Uterus (tissue), 4 donors: ENCODE data around the gene NR2F1. TPM values are rescaled to one million over a fixed set of nuclear protein-coding genes. Genes with fewer than 3 reads are reported as not detected.

ENCODE experiments used
- DNase-seq, 2 donors: peaks; one replicate each; pipeline ENCODE4 v3.0.0-alpha.2; 2019 to 2020
- H3K27ac ChIP-seq, 2 donors: fragments of 200-600 bp; sonication (generic); 1 replicate in 1 of 2; 2 replicates in 1 of 2; pipeline ENCODE4 v1.5.1; 2016 to 2018
- H3K27me3 ChIP-seq, 2 donors: fragments of 200-600 bp; sonication (generic); one replicate each; pipeline ENCODE4 v1.5.1; 2018 to 2019; ENCODE audit warnings: control low read depth in 1 of 2
- H3K36me3 ChIP-seq, 2 donors: fragments of 200-600 bp; sonication (generic); one replicate each; pipeline ENCODE4 v1.5.1; 2019; ENCODE audit warnings: control low read depth in 1 of 2
- H3K4me1 ChIP-seq, 2 donors: fragments of 200-600 bp; sonication (generic); one replicate each; pipeline ENCODE4 v1.5.1; 2018 to 2019; ENCODE audit warnings: control low read depth in 1 of 2
- H3K4me3 ChIP-seq, 2 donors: fragments of 200-600 bp; sonication (generic); 1 replicate in 1 of 2; 2 replicates in 1 of 2; pipeline ENCODE4 v1.5.1; 2018 to 2019; ENCODE audit warnings: mild to moderate bottlenecking in 1 of 2
- H3K9me3 ChIP-seq, 2 donors: fragments of 200-600 bp; sonication (generic); one replicate each; pipeline ENCODE4 v1.5.1; 2019; ENCODE audit warnings: control low read depth in 1 of 2
- CTCF ChIP-seq, 4 experiments: fragments of 200-600 bp in 2 of 4; fragments of 450-650 bp in 2 of 4; sonication (generic) in 2 of 4; IDR thresholded peaks; one replicate each; pipeline ENCODE4 v1.5.1; 2016 to 2019; ENCODE audit warnings: antibody characterized with exemption in 4 of 4, mild to moderate bottlenecking in 2 of 4, moderate library complexity in 1 of 4
- POLR2A ChIP-seq, 2 donors: fragments of 450-650 bp; IDR thresholded peaks; one replicate each; pipeline ENCODE4 v1.6.1; 2016; ENCODE audit warnings: antibody characterized with exemption in 2 of 2, mild to moderate bottlenecking in 1 of 2, moderate library complexity in 1 of 2
- intact Hi-C: fragments of 100-400 bp; cut with DNase I; formaldehyde crosslinking; loops from one replicate; pipeline ENCODE4 v1.15.1; 2023; ENCODE audit warnings: low total_unique reads
- total RNA-seq, 4 donors: library from RNA; depleted of rRNA in 3 of 4; stranded (reverse); fragments of >200 nt in 3 of 4; gene quantifications; one replicate each; pipeline versions ENCODE4 v1.1.0 to v1.2.4, GENCODE V29; 2014 to 2023
- donor health status: DM: yes; HTN: yes; CAD: no.

Gene NR2F1
- total RNA-seq, 4 donors from 2014 or later = 26.8 to 55.0 (median 40.6) TPM

DNA sequence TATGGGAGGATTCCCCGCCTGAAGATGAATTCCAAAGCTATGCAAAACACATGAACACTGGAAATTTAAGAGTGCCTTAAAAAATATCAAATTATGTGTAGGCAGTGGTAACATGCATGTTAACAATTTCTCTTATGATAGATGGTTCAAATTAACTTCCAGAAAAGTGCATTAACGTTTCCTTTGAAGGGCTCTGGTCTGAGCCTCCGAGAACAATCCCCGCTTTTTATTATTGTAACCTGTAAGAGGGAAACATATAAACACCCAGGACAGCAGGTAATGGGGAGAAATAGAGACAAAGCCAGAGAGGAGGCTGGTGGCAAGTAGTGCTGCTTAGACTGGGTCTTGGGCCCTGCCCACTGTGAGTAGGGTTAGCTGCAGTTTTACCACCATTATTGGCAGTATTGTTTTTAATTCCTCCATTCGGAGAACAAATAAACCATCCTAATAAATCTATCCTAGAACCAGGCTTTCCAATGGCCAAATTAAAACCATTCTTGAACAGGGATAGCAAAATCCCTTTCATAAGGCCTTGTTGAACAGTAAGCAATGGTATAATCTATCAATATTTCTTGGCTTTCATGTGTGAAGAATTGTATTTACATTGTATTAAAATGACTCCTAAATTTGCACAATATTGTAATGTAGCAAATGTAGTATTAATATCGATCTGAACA lies 6.3 kb downstream of the NR2F1 start:
- TF ChIP-seq CTCF (IDR thresholded peaks at IDR 0.05) (no peak), POLR2A (IDR thresholded peaks at IDR 0.05) (no peak)
- H3K36me3 ChIP-seq = no peaks in the 10 kb centered on the region
- DNase-seq = no peak
- H3K27me3 ChIP-seq = no peaks in the 10 kb centered on the region
- H3K27ac ChIP-seq = peak overlapping the region in 1 of 2 donors; percentile 37
- intact Hi-C loops = no loop called here
- peaks cover 0 to 4% of the 10 kb centered on the region in 2 donors for H3K4me1 ChIP-seq
- no peaks in the 10 kb centered on the region for H3K9me3 ChIP-seq
- peak overlapping the region in 1 of 2 donors; percentile 8 for H3K4me3 ChIP-seq

DNA sequence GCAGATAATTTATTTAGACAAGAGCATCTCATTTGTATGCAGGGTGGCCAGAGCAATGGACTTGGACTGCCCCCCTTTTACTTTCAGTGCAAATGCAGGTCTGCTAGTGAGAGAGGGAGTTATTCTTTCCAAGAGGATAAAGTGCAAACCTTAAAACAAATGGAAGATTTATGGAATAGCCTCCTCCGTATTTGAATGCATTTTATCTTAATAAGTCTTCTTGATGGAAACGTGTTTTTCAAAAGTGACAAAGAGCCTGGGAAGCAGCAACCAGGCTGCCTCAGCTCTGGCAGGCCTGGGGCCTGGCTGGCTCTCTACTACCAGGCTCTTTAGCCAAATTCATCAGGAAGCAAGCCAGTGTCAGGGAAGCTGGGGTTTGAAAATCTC lies 6.8 kb downstream of the NR2F1 start:
- no peaks in the 10 kb centered on the region for H3K27me3 ChIP-seq
- DNase-seq = no peak
- no peaks in the 10 kb centered on the region for H3K9me3 ChIP-seq
- H3K36me3 ChIP-seq = no peaks in the 10 kb centered on the region
- H3K4me3 ChIP-seq = no peak overlapping the region
- no peak overlapping the region for H3K27ac ChIP-seq
- TF ChIP-seq POLR2A (IDR thresholded peaks at IDR 0.05) (no peak), CTCF (IDR thresholded peaks at IDR 0.05) (peak in 1 of 4 experiments; percentile 22)
- intact Hi-C loops = no loop called here
- H3K4me1 ChIP-seq = peaks cover 0 to 4% of the 10 kb centered on the region in 2 donors

GRCh38 chr5:93590493-93590892 lies 7.5 kb downstream of the NR2F1 start:
- H3K36me3 ChIP-seq = no peaks in the 10 kb centered on the region
- intact Hi-C loops = no loop called here
- TF ChIP-seq POLR2A (IDR thresholded peaks at IDR 0.05) (no peak), CTCF (IDR thresholded peaks at IDR 0.05) (no peak)
- H3K9me3 ChIP-seq = no peaks in the 10 kb centered on the region
- H3K27me3 ChIP-seq = no peaks in the 10 kb centered on the region
- H3K27ac ChIP-seq = no peak overlapping the region
- no peak for DNase-seq
- peaks cover 0 to 4% of the 10 kb centered on the region in 2 donors for H3K4me1 ChIP-seq
- H3K4me3 ChIP-seq = no peak overlapping the region

GRCh38 chr5:93591323-93591945 lies 8.4 kb downstream of the NR2F1 start:
- H3K27ac ChIP-seq = no peak overlapping the region
- intact Hi-C loops = no loop called here
- no peak for TF ChIP-seq POLR2A (IDR thresholded peaks at IDR 0.05)
- no peak for TF ChIP-seq CTCF (IDR thresholded peaks at IDR 0.05)
- no peak for DNase-seq
- no peaks in the 10 kb centered on the region for H3K36me3 ChIP-seq
- no peaks in the 10 kb centered on the region for H3K9me3 ChIP-seq
- no peaks in the 10 kb centered on the region for H3K27me3 ChIP-seq
- H3K4me1 ChIP-seq = peaks cover 0 to 4% of the 10 kb centered on the region in 2 donors
- no peak overlapping the region for H3K4me3 ChIP-seq

GRCh38 chr5:93592883-93593282 lies 9.9 kb downstream of the NR2F1 start:
- intact Hi-C loops = no loop called here
- H3K4me1 ChIP-seq = peaks cover 0 to 4% of the 10 kb centered on the region in 2 donors
- no peak for DNase-seq
- no peaks in the 10 kb centered on the region for H3K27me3 ChIP-seq
- H3K4me3 ChIP-seq = no peak overlapping the region
- no peaks in the 10 kb centered on the region for H3K9me3 ChIP-seq
- no peaks in the 10 kb centered on the region for H3K36me3 ChIP-seq
- no peak for TF ChIP-seq CTCF (IDR thresholded peaks at IDR 0.05)
- TF ChIP-seq POLR2A (IDR thresholded peaks at IDR 0.05) = no peak
- H3K27ac ChIP-seq = no peak overlapping the region
